HG03045 (cell line): ENCODE results near the gene GABRR1.
"Not testable (repeated sequence)": the region's sequence is repeated elsewhere in the genome, so short reads cannot be mapped to it uniquely, and the experiment has no call there.

ENCODE experiments used
- ATAC-seq: cut with Tn5 transposase; IDR thresholded peaks from one replicate; pipeline ENCODE4 v1.9.1; 2021; ENCODE audit warnings: mild to moderate bottlenecking, moderate library complexity; ENCODE audit not compliant: unreplicated experiment

GABRR1 gene

DNA sequence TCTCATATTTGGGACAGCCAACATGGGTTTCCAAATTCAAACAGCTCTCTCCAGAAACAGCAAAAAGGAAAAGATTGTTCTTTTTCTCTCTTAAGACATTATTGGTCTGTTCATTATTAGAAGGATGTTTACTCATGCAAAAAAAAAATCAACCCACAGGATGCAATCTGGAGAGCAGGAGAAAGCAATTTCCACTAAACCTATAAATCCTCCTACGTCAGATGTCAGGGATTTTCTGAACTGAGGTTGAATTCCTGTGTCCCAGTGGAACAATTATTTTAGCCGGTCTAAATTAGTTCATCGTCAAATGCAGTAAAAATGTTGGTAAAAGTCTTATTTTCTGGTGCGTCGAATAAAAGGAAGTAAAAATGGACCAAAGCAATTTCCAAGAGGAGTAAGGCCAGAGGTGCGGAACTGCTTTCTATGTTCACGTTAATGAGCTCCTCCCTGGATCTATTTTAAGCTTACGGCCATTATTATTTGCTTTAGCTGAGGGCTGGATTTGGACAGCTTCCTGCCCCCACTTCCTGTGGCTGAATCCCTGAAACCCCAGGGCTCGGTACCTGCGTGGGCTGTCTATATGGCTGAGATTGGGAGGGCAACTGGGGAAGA is at the start of gene GABRR1:
GABRR1 (minus strand) TSS at position 60 of the 612 bp plus-strand sequence; CDS start at position 24, 36 bp downstream.
- ATAC-seq, result no peak

DNA sequence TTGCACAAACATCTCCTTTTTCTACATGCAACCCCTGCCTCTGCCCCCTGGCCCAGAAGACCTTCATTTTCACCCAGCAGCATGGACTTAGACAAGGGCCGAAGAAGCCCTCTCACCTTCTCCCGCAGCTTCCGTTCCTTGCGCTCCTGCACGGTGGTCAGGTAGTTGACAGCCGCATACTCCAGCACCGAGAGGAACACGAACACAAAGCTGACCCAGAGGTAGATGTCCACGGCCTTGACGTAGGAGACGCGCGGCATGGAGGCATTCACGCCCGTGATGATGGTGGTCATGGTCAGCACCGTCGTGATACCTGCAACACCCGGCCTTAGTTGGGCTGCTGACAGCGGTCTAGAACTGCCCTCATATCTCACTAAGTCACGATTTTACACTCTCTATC is 47.1 kb upstream of the GABRR1 start:
- ATAC-seq, result no peak

DNA sequence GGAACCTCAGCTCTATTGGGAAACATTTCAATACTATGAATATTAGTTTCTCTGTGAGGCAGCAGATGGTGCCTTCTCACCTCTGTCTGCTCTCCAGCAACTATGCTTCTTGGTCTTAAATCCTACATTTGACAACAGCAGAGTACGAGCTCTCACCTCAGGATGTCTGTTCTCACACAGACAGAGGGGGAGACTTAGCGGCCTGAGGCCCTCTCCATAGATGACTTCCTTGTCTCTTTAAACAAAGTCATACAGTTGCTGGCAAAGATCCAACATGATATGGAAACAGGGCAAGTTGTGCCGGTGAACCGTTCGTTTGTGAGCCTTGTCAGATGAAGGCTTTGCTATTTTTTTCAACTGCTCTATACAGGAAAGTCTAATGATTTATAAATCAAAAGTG is 43.7 kb upstream of the GABRR1 start:
- ATAC-seq, result no peak

DNA sequence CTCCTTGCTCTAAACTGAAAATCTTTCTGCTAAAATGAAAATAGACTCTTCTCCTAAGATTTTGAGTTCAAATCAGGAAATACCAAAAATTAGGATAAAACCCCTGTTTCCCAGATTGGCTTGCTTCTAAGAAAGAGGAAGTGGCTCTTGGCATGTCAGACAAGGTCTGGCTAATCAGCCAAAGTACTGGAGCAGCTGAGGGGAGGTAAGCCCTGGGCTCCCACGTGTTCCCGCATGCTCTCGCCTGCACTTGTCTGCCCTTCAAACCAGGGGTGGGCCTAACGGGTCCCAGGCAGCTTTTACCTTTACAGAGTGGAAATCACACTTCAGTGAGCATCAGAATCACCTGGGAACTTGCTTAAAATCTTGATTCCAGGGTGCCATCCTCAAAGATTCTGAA is 43.2 kb upstream of the GABRR1 start:
- no peak for ATAC-seq

DNA sequence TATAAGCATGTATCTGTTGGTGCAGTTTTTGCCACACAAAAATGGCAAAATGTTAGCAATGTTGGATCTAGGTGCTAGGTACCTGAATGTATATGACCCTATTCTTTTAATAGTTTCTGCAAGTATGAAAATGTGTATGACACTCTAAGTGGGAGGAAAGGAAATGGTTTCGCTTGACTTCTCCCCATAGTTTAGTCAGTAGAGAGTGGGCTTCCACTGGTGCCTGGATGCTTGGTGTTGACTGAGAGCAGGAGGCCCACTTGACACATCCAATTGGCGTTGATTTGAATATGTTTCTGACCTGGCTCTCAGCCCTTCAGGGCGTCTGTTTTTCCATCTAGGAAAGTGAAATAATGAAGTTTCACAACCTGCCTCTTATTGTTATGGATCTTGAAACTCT is 41.8 kb upstream of the GABRR1 start:
- peak; percentile 61 for ATAC-seq

DNA sequence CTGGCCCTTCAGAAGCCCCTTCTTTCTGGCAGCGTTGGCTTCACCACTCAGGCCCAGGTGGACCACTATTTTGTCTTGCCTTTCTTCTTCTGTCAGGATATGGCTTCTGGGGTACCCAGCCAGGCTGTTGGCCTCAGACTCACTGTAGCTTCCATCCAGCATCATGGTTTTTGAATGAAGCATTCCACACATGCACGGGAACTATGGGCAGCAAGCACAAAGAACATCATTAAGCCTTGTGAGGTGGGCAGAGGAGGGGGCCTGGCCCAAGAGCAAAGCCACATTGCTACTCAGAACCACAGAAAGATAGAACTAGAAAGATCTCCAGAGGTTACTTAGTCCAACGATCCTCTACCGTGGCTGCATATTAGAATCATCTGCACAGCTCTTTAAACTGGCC is 40.6 kb upstream of the GABRR1 start:
- no peak for ATAC-seq

DNA sequence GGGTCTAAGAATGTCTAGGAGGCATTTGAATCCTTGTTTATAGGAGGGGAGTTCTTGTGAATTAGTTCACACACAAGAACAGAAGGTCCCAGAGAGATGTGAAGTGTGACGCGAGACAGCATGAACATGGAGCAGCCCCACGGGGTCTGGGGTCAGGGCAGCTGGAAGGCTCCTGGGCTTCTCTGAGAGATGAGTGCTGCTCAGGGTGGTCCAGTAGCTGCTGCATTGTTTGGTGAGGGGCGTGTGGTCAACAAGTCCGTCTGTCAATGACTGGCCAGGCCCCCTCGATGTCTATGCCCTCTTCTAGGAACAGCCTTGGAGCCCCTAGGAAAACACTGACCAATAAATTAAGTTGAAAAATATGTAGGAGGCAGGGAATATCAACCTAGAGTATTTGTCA is 40.2 kb upstream of the GABRR1 start:
- no peak for ATAC-seq

DNA sequence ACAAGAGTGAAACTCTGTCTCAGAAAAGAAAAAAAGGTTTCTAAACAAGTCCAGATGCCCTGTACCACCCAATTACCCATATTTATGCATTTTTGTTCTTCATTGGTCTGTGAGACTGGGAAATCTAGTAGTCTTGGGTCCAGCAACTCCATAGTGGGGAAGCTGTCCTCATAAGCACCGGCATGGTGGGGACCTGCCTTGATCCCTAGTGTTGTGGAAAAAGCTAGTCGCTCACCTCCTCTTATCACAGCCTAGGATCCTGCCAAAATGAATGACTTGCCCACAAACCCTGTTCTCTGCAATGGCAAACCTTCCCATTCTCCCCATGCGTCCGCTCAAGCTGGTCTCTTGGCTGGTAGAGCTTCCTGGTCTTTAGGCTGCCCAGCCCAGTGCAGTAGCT is 38.3 kb upstream of the GABRR1 start:
- ATAC-seq, result no peak

DNA sequence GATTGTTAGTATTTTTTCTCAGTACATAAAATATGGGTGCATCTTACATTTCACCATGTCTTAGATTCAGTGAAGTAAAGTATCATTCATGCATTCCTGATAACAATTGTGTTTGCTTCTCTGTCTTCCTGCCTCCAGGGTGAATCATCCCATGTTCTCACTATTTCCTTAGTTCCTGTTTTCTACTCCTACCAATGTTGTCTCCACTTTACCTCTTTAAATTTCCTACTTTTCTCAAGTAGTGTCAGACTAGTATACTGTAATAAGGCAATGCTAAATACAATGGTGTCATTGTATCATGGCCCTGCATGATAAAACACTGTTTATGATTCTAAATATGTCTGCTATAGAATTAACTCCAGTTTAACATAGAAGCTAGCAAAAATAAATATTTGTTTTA is 37.4 kb upstream of the GABRR1 start:
- ATAC-seq, result no peak

DNA sequence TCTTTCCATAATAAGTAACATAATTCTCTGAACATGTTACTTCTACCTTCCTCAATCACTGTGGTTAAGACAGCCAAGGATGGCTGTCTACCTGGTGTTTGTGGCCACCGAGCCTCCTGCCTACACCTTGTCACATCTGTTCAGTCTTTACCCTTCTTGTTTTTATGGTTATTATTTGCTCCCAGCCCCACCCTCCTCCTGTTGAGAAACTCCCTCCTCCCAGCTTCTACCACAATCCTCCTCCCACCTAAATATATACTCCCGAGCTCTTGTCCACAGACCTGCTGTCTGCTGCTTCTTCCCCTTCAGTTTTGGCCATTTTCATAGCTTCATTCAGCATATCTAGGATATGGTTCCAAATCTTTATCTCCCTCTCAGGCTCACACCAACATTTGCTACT is 35.7 kb upstream of the GABRR1 start:
- no peak for ATAC-seq

DNA sequence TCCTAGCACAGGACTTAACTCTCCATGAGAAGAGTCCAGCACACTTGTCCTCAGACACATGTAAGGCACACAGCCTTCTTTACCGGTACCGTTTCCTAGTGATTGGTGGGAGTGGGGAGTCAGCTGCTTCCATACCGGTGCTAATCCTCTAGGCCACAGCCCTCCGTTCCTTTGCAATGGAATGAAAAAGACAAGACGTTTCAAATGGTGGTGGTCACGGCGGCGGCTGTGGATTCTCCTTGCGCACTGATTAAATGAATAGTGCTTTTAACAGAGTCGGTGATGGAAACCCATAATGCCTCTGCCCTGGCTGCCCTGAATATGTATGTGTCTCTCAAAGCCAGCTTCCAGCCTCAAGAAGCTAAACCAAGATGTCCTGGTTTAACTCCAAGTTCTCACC is 34.8 kb upstream of the GABRR1 start:
- no peak for ATAC-seq

DNA sequence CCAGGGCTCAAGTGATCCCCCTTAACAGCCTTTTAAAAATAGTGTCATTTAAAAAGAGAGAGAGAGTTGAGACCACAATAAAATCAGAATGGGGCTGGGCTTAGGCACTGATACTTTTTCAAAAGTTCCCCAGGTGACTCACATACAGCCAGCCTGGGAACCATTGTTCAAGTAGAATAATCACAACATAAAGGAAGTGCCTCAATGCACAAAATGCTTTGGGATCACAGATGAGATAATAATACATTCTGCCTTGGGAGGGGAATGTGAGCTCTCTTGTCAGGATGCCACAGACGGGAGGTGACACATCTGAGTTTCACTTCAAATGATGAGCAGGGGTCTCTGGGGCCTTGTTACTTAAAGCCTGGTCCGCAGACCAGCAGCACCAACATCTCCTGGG is 34.0 kb upstream of the GABRR1 start:
- no peak for ATAC-seq

DNA sequence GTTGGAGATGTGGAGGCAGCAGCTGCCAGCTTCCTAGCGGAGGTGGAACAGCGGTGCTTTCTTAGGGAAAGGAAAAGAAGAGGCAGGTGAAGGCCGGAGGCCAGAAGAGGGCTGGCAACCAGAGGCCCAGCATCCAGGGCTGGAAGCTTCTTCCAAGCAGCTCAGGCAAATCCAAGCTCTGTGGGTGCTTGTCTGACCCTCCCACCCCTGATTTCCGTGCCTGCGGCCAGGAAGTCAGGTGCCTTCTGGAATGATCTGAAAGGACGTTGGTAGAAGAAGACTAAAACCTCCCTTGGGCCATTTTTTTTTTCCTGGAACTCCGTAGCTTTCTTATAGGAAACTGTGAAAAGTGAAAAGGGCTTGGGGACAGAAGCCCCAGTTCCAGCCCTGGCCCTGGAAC is 33.1 kb upstream of the GABRR1 start:
- no peak for ATAC-seq

DNA sequence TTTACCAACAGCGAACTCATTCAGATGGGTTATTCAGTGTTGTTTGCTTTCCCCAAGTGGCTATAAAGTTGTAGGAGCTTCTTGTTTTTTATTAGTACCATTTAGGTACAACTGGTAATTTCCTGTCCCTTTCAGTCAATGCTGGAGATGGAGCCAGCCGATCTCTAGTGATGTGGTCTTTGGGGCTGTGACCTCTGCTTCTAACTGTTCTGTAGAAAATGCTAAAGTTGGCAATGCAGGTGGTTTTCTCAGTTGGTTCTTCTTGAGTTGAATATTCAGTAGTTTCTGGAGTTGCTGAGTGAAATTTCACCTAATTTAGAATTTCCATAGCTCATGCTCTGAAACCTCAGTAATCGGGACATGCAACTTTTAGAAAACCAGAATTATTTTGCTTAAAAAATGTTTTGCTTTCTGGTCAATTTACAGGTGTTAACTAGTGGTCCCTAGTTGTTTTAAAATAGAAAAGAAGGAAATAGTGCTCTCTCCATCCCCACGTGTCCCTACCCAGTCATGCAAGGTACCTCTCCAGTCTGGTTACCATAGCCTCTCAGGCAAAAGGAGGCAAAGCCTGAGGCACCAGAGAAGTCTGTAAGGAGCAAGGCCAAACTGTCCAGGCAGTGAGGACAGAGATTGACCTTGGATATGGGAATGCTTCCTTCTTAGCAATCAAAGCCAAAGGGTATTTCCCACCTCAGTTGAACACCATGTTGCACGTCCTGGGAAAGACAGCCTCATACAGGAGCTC is 27.3 kb upstream of the GABRR1 start:
- peak; percentile 65 for ATAC-seq

DNA sequence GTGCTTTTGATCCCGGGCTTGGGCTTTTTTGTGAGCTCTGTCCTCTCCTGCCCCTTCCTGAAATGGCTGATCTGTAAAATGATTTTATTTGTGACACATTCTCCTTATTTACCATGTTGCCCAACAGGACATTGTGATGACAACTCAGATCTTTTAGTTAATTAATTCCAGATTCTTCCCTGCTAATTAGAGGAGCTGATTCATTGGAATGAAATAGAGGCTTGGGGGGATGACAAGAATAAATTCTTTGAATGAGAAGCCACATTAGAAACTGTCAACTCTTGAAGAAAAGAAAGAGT is 26.1 kb upstream of the GABRR1 start:
- no peak for ATAC-seq

DNA sequence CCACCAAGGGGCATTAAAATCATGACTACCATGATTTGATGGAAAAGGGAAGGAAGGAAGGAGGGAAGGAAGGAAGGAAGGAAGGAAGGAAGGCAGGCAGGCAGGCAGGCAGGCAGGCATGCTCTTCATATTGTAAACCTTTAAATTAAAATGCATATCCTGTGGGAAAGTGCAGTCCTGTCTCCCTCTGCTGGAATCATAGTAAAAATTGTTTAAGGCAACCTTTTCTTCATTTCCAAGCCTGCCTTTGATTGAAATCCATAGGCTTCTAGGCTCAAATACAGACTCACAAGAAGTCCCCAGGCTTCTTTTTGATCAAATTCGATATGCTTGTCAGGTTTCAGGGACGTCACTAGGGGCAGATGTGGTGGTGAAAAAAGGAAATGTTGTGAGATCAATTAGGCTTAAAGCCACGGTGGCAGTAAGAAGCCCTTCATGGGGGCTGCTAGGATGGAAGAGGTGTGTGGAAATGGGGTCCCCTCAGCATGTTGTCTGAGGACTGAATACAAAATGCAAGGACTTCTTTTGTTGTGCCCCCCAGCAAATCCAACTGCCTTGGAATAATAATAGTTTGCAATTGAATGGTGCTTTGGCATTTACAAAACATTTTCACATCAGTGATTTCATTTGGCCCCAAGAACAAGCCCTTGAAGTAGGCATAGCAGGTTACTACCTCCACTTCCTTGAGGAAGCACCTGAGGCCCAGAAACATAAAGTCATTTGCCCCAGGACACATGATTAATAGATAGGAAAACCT is 25.6 kb upstream of the GABRR1 start:
- no peak for ATAC-seq

DNA sequence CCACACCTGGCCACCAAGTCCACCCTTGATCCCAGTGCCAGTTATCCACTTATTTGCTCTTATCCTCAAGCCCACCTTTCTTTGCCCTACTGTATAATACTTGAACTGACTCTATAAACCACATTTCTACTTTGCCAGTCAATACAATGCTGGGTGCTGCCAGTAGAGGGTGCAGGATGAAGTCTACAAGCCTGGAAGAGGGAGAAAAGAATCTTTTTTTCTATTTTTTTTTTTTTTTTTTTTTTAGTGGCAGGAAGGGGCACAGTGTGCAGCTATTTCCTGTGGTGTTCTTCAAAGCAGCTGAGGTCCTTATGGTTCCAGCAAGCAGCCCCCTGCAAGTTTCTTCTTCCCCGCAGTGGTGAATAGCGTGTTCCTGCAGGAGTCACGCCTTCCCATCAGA is 22.2 kb upstream of the GABRR1 start:
- ATAC-seq, result no peak

DNA sequence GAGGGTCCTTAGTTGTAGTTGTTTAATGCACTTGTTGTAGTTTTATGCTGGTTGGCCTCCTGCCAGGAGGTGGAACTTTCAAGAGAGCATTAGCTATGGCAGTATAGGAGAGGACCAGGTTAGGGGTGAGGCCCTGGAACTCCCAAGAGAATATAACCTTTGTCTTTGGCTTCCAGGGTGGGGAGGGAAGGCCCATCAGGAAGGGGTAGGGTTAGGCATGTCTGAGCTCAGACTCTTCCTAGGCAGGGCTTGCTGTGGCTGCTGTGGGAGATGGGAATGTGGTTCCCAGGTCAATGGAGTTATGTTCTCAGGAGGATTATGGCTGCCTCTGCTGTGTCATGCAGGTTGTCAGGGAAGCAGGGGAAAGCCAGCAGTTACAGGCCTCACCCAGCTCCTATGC is 20.0 kb upstream of the GABRR1 start:
- no peak for ATAC-seq

DNA sequence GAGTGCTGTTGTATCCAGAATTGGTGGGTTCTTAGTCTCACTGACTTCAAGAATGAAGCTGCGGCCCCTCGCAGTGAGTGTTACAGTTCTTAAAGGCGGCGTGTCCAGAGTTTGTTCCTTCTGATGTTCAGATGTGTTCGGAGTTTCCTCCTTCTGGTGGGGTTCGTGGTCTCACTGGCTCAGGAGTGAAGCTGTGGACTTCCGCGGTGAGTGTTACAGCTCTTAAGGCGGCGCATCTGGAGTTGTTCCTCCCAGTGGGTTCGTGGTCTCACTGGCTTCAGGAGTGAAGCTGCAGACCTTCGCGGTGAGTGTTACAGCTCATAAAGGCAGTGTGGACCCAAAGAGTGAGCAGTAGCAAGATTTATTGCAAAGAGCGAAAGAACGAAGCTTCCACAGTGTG is 16.4 kb upstream of the GABRR1 start:
- not testable (repeated sequence) for ATAC-seq

DNA sequence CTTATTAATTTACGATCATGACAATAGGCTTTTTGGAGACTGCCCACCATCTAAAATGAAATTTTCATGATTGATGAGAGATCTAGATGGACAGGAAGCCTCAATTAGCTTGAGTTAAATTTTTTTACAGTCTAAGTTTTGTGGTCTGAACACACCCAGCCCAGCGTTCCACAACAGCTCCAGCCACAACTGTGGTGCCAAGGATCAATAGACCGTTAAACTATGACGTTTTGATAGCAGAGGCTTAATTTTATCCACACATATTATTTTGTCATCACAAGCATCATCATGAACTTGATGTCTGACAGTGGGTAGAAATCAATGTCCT is 5.5 kb upstream of the GABRR1 start:
- ATAC-seq, result no peak

DNA sequence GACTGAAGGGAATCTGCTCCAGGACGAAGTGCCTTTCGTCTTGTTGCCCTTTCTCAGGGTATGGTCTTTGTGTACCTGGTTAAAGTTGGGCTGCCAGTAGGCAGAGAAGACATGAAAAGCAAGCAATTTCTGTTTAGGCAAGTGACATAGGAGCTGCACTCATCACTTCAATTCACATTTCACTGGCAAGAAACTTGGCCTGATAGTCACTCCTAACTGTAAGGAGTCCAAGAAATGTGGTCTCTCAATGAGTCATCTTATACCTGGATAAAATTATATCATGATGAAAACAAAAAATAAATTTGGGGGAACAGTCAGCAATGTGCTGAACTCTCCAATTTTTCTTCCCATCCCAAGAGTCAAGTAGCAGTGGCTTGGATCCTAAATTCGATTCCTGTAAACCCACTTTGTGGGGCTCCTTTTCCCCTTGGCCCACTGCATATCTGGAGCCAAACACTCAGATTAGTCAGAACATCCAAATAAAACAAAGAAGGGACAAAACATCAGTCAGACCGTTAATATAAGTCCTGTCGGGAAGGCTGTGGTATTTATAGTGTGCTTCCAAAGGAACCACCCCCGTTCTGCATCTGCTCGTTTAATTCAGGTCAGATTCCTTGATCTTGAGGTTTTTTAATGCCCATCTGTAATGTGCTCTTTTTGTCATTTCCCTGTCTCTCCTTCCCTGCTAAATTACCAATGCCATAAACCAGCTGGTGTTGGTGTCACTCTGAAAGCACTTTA is 5.0 kb upstream of the GABRR1 start:
- ATAC-seq, result no peak

DNA sequence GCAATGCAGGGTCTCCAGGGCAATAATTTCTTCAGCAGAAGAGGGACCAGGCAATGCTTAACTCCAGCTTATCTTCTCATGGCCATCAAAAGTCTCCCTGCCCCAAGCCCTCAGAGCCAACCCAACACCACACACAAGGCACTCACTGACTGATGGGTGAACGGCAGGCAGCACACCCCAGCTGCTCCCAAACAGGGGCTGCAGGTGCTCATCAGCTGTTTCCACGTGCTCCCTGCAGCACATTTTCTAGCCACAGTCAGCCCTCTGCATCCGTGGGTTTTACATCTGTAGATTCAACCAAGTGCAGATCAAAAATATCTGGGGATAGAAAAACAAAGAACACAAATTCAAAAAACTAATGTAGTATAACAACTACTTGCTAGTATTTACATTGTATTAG is 4.0 kb upstream of the GABRR1 start:
- no peak for ATAC-seq
